Progenitor cell of endocrine pancreas (in vitro differentiated cells): Measurements from ENCODE around the gene POLL. TPM values are rescaled to one million over a fixed set of nuclear protein-coding genes. Genes with fewer than 3 reads are reported as not detected.
A peak's percentile ranks its signal among the peaks of the same experiment; 100 is the strongest.

Source experiments
- DNase-seq: peaks from one replicate; pipeline ENCODE4 v3.0.0; 2021; ENCODE audit warnings: low spot score; ENCODE audit not compliant: unreplicated experiment
- H3K27ac Mint-ChIP-seq: 2 replicates; pipeline ENCODE4 v1.8.0; 2021; ENCODE audit warnings: mild to moderate bottlenecking, moderate library complexity, mixed read lengths
- H3K27me3 Mint-ChIP-seq: 2 replicates; pipeline ENCODE4 v1.8.0; 2021; ENCODE audit warnings: mixed read lengths
- H3K36me3 Mint-ChIP-seq: 2 replicates; pipeline ENCODE4 v1.8.0; 2022; ENCODE audit warnings: mixed read lengths; ENCODE audit not compliant: insufficient read depth
- H3K4me1 Mint-ChIP-seq: 2 replicates; pipeline ENCODE4 v1.8.0; 2021; ENCODE audit warnings: low read depth, mixed read lengths
- H3K4me3 Mint-ChIP-seq: 2 replicates; pipeline ENCODE4 v1.8.0; 2021; ENCODE audit warnings: low read depth, mild to moderate bottlenecking, moderate library complexity, mixed read lengths
- H3K9me3 Mint-ChIP-seq: 2 replicates; pipeline ENCODE4 v1.8.0; 2021; ENCODE audit warnings: low read depth, mixed read lengths
- total RNA-seq: library from RNA; stranded (reverse); gene quantifications from 2 replicates; pipeline ENCODE4 v1.2.1, GENCODE V29; 2021
- TF ChIP-seq, protein P1 (sequence below): fragments of 200-600 bp; sonication (generic); IDR thresholded peaks from one replicate; pipeline ENCODE4 v1.5.0; 2021; ENCODE audit warnings: antibody characterized with exemption, mild to moderate bottlenecking; ENCODE audit not compliant: unreplicated experiment

The POLL gene
- total RNA-seq, 1 donor from 2014 or later = 55.9 TPM

DNA sequence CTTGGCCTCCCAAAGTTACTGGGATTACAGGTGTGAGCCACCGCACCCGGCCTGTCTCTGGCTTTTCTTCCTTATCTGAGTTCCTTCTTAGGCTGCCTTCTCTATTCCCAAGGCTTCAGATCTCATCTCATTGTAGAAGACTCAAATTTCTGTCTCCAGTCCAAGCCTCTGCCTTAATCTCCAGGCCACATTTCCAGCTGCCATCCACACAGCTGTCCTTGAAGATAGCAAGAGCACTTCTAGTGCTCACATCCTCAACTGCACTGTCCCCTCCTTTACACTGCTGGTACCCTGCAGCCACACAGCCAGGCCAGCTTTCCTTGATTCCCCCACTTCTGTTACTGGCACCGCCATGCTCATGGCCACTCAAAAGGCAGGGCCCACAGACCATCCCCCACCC, 35.6 kb downstream of the POLL start:
- TF ChIP-seq, protein P1, sequence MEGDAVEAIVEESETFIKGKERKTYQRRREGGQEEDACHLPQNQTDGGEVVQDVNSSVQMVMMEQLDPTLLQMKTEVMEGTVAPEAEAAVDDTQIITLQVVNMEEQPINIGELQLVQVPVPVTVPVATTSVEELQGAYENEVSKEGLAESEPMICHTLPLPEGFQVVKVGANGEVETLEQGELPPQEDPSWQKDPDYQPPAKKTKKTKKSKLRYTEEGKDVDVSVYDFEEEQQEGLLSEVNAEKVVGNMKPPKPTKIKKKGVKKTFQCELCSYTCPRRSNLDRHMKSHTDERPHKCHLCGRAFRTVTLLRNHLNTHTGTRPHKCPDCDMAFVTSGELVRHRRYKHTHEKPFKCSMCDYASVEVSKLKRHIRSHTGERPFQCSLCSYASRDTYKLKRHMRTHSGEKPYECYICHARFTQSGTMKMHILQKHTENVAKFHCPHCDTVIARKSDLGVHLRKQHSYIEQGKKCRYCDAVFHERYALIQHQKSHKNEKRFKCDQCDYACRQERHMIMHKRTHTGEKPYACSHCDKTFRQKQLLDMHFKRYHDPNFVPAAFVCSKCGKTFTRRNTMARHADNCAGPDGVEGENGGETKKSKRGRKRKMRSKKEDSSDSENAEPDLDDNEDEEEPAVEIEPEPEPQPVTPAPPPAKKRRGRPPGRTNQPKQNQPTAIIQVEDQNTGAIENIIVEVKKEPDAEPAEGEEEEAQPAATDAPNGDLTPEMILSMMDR = no peak
- Mint-ChIP-seq H3K4me1 (no peaks in the 10 kb centered on the region), H3K9me3 (no peaks in the 10 kb centered on the region), H3K27ac (no peak overlapping the region), H3K27me3 (no peaks in the 10 kb centered on the region), H3K4me3 (no peak overlapping the region), H3K36me3 (peaks cover 20% of the 10 kb centered on the region)
- no peak for DNase-seq

DNA sequence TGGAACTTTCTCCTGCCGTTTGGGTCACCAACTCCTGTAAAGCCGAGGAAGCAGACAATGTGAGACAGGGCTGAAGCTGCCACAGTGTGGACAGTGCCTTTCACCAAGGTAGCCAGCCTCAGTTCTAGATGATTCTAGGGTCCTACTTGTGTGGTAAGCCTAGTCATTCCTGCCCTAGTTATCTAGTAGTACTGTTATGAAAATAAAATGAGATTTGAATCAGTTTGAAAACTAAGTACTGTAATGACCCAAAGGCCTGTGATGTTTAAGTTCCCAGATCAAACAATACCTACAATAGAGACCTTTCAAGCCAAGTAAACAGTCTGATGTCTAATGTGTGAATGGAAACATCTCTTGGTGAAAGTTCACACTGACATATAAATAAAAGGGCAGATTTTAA, 37.1 kb downstream of the POLL start:
- no peaks in the 10 kb centered on the region for H3K4me1 Mint-ChIP-seq
- H3K27me3 Mint-ChIP-seq = no peaks in the 10 kb centered on the region
- peaks cover 28% of the 10 kb centered on the region for H3K36me3 Mint-ChIP-seq
- no peak for DNase-seq
- peaks cover 7% of the 10 kb centered on the region for H3K9me3 Mint-ChIP-seq
- no peak overlapping the region for H3K4me3 Mint-ChIP-seq
- H3K27ac Mint-ChIP-seq = no peak overlapping the region
- TF ChIP-seq, protein P1 = no peak

DNA sequence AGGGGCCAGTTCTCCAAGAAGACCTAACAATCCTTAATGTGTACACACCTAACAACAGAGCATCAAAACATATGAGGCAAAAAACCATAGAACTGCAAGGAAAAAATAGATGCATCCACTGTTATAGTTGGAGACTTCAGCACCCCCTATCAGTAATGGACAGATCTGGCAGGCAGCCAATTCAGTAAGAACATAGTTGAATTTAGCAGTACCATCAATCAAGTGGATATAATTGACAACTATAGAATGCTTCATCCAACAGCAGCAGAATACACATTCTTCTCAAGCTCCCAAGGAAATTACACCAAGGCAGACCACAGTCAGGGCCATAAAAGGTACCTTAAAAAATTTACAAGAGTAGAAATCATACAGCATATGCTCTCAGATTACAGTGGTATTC, 42.2 kb downstream of the POLL start:
- no peak for DNase-seq
- TF ChIP-seq, protein P1 = no peak
- H3K4me1 Mint-ChIP-seq = no peaks in the 10 kb centered on the region
- peaks cover 22% of the 10 kb centered on the region for H3K36me3 Mint-ChIP-seq
- no peaks in the 10 kb centered on the region for H3K27me3 Mint-ChIP-seq
- peaks cover 10% of the 10 kb centered on the region for H3K9me3 Mint-ChIP-seq
- no peak overlapping the region for H3K4me3 Mint-ChIP-seq
- H3K27ac Mint-ChIP-seq = no peak overlapping the region

DNA sequence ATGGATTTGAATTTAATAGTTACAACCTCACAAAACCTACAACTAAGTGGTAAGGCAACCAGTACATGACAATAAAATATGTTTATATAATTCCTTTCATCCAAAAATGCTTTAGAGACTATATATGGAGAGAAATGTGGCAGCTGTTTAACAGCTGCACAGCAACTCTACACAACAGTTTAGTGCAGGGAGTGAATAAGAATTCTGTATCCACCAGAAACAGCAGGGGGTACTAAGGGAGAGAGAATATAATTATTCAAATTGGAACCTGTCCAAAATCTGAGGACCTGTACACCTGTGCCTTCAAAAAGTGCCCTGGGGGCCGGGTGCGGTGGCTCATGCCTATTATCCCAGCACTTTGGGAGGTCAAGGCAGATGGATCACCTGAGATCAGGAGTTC, 49.6 kb downstream of the POLL start:
- Mint-ChIP-seq H3K36me3 (peaks cover 10% of the 10 kb centered on the region), H3K4me3 (no peak overlapping the region), H3K27ac (no peak overlapping the region), H3K9me3 (no peaks in the 10 kb centered on the region), H3K4me1 (peaks cover 4% of the 10 kb centered on the region), H3K27me3 (no peaks in the 10 kb centered on the region)
- DNase-seq = no peak
- TF ChIP-seq, protein P1 = no peak

DNA sequence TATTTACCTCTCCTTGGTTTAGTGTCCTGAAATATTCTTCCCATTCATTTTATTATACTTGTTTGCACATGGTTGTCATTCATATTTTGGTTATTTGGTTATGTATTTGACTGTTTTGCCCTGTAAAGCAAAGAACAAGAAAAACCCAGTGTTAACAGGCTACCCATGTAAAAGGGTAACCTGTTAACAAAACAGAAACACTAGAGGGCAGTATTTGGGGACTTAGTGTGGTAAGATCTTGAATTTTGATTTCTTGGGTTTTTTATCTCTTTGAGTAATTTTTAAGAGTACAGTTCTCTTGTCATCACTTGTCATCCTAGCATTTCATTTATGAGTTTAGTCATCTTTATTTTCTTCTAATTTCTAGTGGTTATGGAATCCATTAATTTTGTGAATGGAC, 51.3 kb downstream of the POLL start:
- Mint-ChIP-seq H3K4me3 (no peak overlapping the region), H3K27ac (no peak overlapping the region), H3K9me3 (no peaks in the 10 kb centered on the region), H3K36me3 (peaks cover 12% of the 10 kb centered on the region), H3K4me1 (peaks cover 4% of the 10 kb centered on the region), H3K27me3 (no peaks in the 10 kb centered on the region)
- DNase-seq = no peak
- TF ChIP-seq, protein P1 = peak; percentile 56
